GM23338 (cell line): Measurements from ENCODE around the gene EFS.

Source experiments
- EZH2 ChIP-seq: fragments of 200-600 bp; sonication (generic); IDR thresholded peaks from one replicate; pipeline ENCODE4 v1.8.0; 2017; ENCODE audit warnings: antibody characterized with exemption, mild to moderate bottlenecking, low read depth; ENCODE audit not compliant: unreplicated experiment
- JUNB ChIP-seq: IDR thresholded peaks from one replicate; pipeline ENCODE4 v1.6.1; 2016; ENCODE audit warnings: antibody characterized with exemption; ENCODE audit not compliant: unreplicated experiment
- NANOG ChIP-seq: IDR thresholded peaks from 2 replicates; pipeline ENCODE4 v1.6.1; 2016; ENCODE audit warnings: antibody characterized with exemption, borderline replicate concordance
- POLR2AphosphoS5 ChIP-seq: IDR thresholded peaks from 2 replicates; pipeline ENCODE4 v1.6.1; 2016; ENCODE audit warnings: antibody characterized with exemption, low read depth
- TF ChIP-seq, protein P1 (sequence below), 2 experiments: fragments of 200-600 bp in 1 of 2; sonication (generic) in 1 of 2; conservative IDR thresholded peaks; 2 replicates each; pipeline versions ENCODE4 v1.5.1 to v1.6.1; 2016 to 2017; ENCODE audit warnings: antibody characterized with exemption in 2 of 2, low read depth in 2 of 2, mild to moderate bottlenecking in 2 of 2, moderate library complexity in 1 of 2

DNA sequence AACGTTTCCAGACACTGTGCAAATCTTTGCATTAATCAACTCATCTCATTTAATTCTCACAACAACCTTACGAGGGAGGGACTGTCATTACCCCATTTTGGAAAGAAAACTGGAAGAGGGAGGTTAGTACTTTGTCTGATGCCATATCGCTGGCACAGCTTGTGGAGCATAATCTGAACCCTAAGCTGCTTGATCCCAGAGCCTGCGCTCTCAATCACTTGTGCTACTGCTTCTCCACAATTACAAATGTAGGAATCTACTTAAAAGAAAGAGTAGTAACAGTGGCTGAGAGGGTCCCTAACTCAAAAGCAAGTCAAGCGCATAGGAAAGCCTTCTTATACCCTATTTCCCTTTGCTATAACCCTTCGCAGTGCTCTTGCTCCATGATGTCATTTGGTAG, 3.2 kb downstream of the EFS start:
- TF ChIP-seq, protein P1, sequence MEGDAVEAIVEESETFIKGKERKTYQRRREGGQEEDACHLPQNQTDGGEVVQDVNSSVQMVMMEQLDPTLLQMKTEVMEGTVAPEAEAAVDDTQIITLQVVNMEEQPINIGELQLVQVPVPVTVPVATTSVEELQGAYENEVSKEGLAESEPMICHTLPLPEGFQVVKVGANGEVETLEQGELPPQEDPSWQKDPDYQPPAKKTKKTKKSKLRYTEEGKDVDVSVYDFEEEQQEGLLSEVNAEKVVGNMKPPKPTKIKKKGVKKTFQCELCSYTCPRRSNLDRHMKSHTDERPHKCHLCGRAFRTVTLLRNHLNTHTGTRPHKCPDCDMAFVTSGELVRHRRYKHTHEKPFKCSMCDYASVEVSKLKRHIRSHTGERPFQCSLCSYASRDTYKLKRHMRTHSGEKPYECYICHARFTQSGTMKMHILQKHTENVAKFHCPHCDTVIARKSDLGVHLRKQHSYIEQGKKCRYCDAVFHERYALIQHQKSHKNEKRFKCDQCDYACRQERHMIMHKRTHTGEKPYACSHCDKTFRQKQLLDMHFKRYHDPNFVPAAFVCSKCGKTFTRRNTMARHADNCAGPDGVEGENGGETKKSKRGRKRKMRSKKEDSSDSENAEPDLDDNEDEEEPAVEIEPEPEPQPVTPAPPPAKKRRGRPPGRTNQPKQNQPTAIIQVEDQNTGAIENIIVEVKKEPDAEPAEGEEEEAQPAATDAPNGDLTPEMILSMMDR (conservative IDR thresholded peaks at IDR 0.05; ENCODE audit: low read depth in 2 of 2) = no peak
- TF ChIP-seq EZH2 (no peak), POLR2AphosphoS5 (no peak), NANOG (no peak), JUNB (no peak)
